ENCODE data around the gene SDK1.

Gene SDK1

GRCh38 chr7:3980300-3980643 is 679.2 kb downstream of the SDK1 start:
- no peak for DNase-seq (ENCODE audit: low read depth in 3 of 3)

GRCh38 chr7:3981281-3981680 is 680.2 kb downstream of the SDK1 start:
- DNase-seq (ENCODE audit: low read depth in 3 of 3): no peak

- no peak for DNase-seq (ENCODE audit: low read depth in 3 of 3)
Observed at GRCh38 chr7:3984456-3984855, 683.4 kb downstream of the SDK1 start.

- DNase-seq (ENCODE audit: low read depth in 3 of 3): no peak
Observed at GRCh38 chr7:3986927-3987326, 685.9 kb downstream of the SDK1 start.

GRCh38 chr7:3987426-3987927 is 686.4 kb downstream of the SDK1 start:
- DNase-seq (ENCODE audit: low read depth in 3 of 3): no peak

- DNase-seq (ENCODE audit: low read depth in 3 of 3): no peak
Observed at GRCh38 chr7:3989723-3990122, 688.7 kb downstream of the SDK1 start.

GRCh38 chr7:3991731-3992231 is 690.7 kb downstream of the SDK1 start:
- no peak for DNase-seq (ENCODE audit: low read depth in 3 of 3)

- no peak for DNase-seq (ENCODE audit: low read depth in 3 of 3)
Observed at GRCh38 chr7:3992841-3993240, 691.8 kb downstream of the SDK1 start.

- no peak for DNase-seq (ENCODE audit: low read depth in 3 of 3)
Observed at GRCh38 chr7:3994764-3995163, 693.7 kb downstream of the SDK1 start.

- DNase-seq (ENCODE audit: low read depth in 3 of 3): peak in 1 of 3 donors; percentile 2
Observed at GRCh38 chr7:3995187-3995586, 694.1 kb downstream of the SDK1 start.

- no peak for DNase-seq (ENCODE audit: low read depth in 3 of 3)
Observed at GRCh38 chr7:3998060-3998459, 697.0 kb downstream of the SDK1 start.

GRCh38 chr7:4000139-4000538 is 699.1 kb downstream of the SDK1 start:
- no peak for DNase-seq (ENCODE audit: low read depth in 3 of 3)

- no peak for DNase-seq (ENCODE audit: low read depth in 3 of 3)
Observed at GRCh38 chr7:4000934-4001333, 699.9 kb downstream of the SDK1 start.

- no peak for DNase-seq (ENCODE audit: low read depth in 3 of 3)
Observed at GRCh38 chr7:4001742-4002141, 700.7 kb downstream of the SDK1 start.

- DNase-seq (ENCODE audit: low read depth in 3 of 3): no peak
Observed at GRCh38 chr7:4003503-4003902, 702.5 kb downstream of the SDK1 start.

GRCh38 chr7:4006687-4007086 is 705.6 kb downstream of the SDK1 start:
- no peak for DNase-seq (ENCODE audit: low read depth in 3 of 3)

- DNase-seq (ENCODE audit: low read depth in 3 of 3): no peak
Observed at GRCh38 chr7:4009211-4010060, 708.4 kb downstream of the SDK1 start.

- no peak for DNase-seq (ENCODE audit: low read depth in 3 of 3)
Observed at GRCh38 chr7:4010061-4010605, 709.1 kb downstream of the SDK1 start.

- no peak for DNase-seq (ENCODE audit: low read depth in 3 of 3)
Observed at GRCh38 chr7:4010923-4011656, 710.0 kb downstream of the SDK1 start.

- DNase-seq (ENCODE audit: low read depth in 3 of 3): no peak
Observed at GRCh38 chr7:4013793-4014192, 712.7 kb downstream of the SDK1 start.

- no peak for DNase-seq (ENCODE audit: low read depth in 3 of 3)
Observed at GRCh38 chr7:4014346-4015050, 713.4 kb downstream of the SDK1 start.

GRCh38 chr7:4015371-4015770 is 714.3 kb downstream of the SDK1 start:
- no peak for DNase-seq (ENCODE audit: low read depth in 3 of 3)
